ENCODE data around the gene CCDC154. TPM values are rescaled to one million over a fixed set of nuclear protein-coding genes. Genes with fewer than 3 reads are reported as not detected.

Gene CCDC154
- polyA plus RNA-seq, 1 experiment = 0.02 TPM

GRCh38 chr16:1398826-1399581 lies 45.4 kb downstream of the CCDC154 start:
- Histone ChIP-seq H3K4me3 (ENCODE audit: low read depth, low read length) (no peak overlapping the region), H3K9me3 (ENCODE audit: control insufficient read depth, insufficient read depth, low read length) (no peaks in the 10 kb centered on the region; the same call in 1 of the 2 replicates), H3K27me3 (ENCODE audit: control insufficient read depth, insufficient read depth, low read length) (no peaks in the 10 kb centered on the region), H3K27ac (ENCODE audit: low read depth, low read length) (no peak overlapping the region)
- CTCF ChIA-PET = no interaction called here
- DNase-seq (ENCODE audit: low read depth, low spot score) = no peak
- no peak for TF ChIP-seq CTCF (IDR thresholded peaks at IDR 0.05; ENCODE audit: low read depth, low read length)
- POLR2A ChIA-PET = no interaction called here

GRCh38 chr16:1398351-1398750 lies 46.0 kb downstream of the CCDC154 start:
- DNase-seq (ENCODE audit: low read depth, low spot score) = no peak
- no peak overlapping the region for H3K4me3 ChIP-seq (ENCODE audit: low read depth, low read length)
- CTCF ChIA-PET = no interaction called here
- TF ChIP-seq CTCF (IDR thresholded peaks at IDR 0.05; ENCODE audit: low read depth, low read length) = no peak
- H3K27me3 ChIP-seq (ENCODE audit: control insufficient read depth, insufficient read depth, low read length) = no peaks in the 10 kb centered on the region
- POLR2A ChIA-PET = no interaction called here
- no peak overlapping the region for H3K27ac ChIP-seq (ENCODE audit: low read depth, low read length)
- no peaks in the 10 kb centered on the region; the same call in 1 of the 2 replicates for H3K9me3 ChIP-seq (ENCODE audit: control insufficient read depth, insufficient read depth, low read length)

- DNase-seq (ENCODE audit: low read depth, low spot score) = no peak
- no peaks in the 10 kb centered on the region for H3K27me3 ChIP-seq (ENCODE audit: control insufficient read depth, insufficient read depth, low read length)
- H3K27ac ChIP-seq (ENCODE audit: low read depth, low read length) = no peak overlapping the region
- ChIA-PET CTCF (no interaction called here), POLR2A (no interaction called here)
- TF ChIP-seq CTCF (IDR thresholded peaks at IDR 0.05; ENCODE audit: low read depth, low read length) = no peak
- no peak overlapping the region for H3K4me3 ChIP-seq (ENCODE audit: low read depth, low read length)
- H3K9me3 ChIP-seq (ENCODE audit: control insufficient read depth, insufficient read depth, low read length) = no peaks in the 10 kb centered on the region; the same call in 1 of the 2 replicates
Measured at GRCh38 chr16:1397779-1398178, 46.6 kb downstream of the CCDC154 start.

GRCh38 chr16:1395444-1396031 lies 48.8 kb downstream of the CCDC154 start:
- Histone ChIP-seq H3K4me3 (ENCODE audit: low read depth, low read length) (no peak overlapping the region), H3K9me3 (ENCODE audit: control insufficient read depth, insufficient read depth, low read length) (no peaks in the 10 kb centered on the region; the same call in 1 of the 2 replicates), H3K27ac (ENCODE audit: low read depth, low read length) (no peak overlapping the region), H3K27me3 (ENCODE audit: control insufficient read depth, insufficient read depth, low read length) (no peaks in the 10 kb centered on the region)
- no peak for TF ChIP-seq CTCF (IDR thresholded peaks at IDR 0.05; ENCODE audit: low read depth, low read length)
- CTCF ChIA-PET = no interaction called here
- POLR2A ChIA-PET = no interaction called here
- DNase-seq (ENCODE audit: low read depth, low spot score) = no peak

- Histone ChIP-seq H3K4me3 (ENCODE audit: low read depth, low read length) (no peak overlapping the region), H3K27me3 (ENCODE audit: control insufficient read depth, insufficient read depth, low read length) (no peaks in the 10 kb centered on the region), H3K27ac (ENCODE audit: low read depth, low read length) (no peak overlapping the region), H3K9me3 (ENCODE audit: control insufficient read depth, insufficient read depth, low read length) (no peaks in the 10 kb centered on the region; the same call in 1 of the 2 replicates)
- ChIA-PET CTCF (no interaction called here), POLR2A (no interaction called here)
- DNase-seq (ENCODE audit: low read depth, low spot score) = no peak
- TF ChIP-seq CTCF (IDR thresholded peaks at IDR 0.05; ENCODE audit: low read depth, low read length) = no peak
Measured at GRCh38 chr16:1394367-1394951, 49.9 kb downstream of the CCDC154 start.

All from AG04450 (cell line).